Muscle layer of colon (tissue), 2 donors: ENCODE results near the gene TAF7.

Experiments
- H3K27ac ChIP-seq: one replicate; pipeline ENCODE4 v1.7.0; 2013; ENCODE audit warnings: low read depth, mild to moderate bottlenecking, low read length, moderate library complexity
- H3K27me3 ChIP-seq, 2 donors: one replicate each; pipeline ENCODE4 v1.7.0; 2013; ENCODE audit warnings: low read length in 2 of 2, mild to moderate bottlenecking in 2 of 2; ENCODE audit not compliant: insufficient read depth in 2 of 2, control insufficient read depth in 1 of 2
- H3K36me3 ChIP-seq: one replicate; pipeline ENCODE4 v1.7.0; 2013; ENCODE audit warnings: mild to moderate bottlenecking, low read length; ENCODE audit not compliant: insufficient read depth
- H3K4me1 ChIP-seq: one replicate; pipeline ENCODE4 v1.7.0; 2013; ENCODE audit warnings: mild to moderate bottlenecking, low read length; ENCODE audit not compliant: insufficient read depth
- H3K4me3 ChIP-seq, 2 donors: one replicate each; pipeline ENCODE4 v1.7.0; 2013; ENCODE audit warnings: low read length in 2 of 2, low read depth in 1 of 2, mild to moderate bottlenecking in 1 of 2, moderate library complexity in 1 of 2
- H3K9ac ChIP-seq: one replicate; pipeline ENCODE4 v1.7.0; 2013; ENCODE audit warnings: low read length
- H3K9me3 ChIP-seq: one replicate; pipeline ENCODE4 v1.7.0; 2013; ENCODE audit warnings: mild to moderate bottlenecking, low read length
- donor health status: abdominal sarcoma.
- donor health status: Adenocarcinoma of cecum.

The TAF7 gene

DNA sequence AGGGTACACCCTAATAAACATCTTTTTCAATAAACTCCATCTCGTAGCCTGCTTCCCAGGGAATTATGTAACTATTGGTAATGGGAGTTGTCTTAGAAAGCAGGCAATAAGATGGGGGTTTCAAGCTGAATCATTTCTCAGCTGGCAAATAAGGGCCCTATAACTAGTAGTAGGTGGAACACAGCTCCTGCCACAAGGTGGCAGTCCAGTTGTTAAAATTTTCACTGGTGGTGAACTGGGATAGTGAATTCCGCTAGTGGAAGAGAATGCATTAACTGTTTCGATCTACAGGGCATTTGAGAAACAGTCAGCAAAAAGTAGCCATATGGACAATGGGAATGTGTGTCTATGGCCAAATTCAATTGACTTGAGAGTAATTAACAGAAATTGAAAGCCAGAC lies 47.7 kb downstream of the TAF7 start:
- no peaks in the 10 kb centered on the region for H3K4me1 ChIP-seq
- peaks cover 39% of the 10 kb centered on the region for H3K9me3 ChIP-seq
- no peaks in the 10 kb centered on the region for H3K27me3 ChIP-seq
- H3K4me3 ChIP-seq, result peak overlapping the region in 1 of 2 donors; percentile 33
- H3K9ac ChIP-seq, result no peak overlapping the region
- H3K27ac ChIP-seq, result no peak overlapping the region
- H3K36me3 ChIP-seq, result no peaks in the 10 kb centered on the region

- Histone ChIP-seq H3K27me3 (no peaks in the 10 kb centered on the region), H3K27ac (no peak overlapping the region), H3K36me3 (no peaks in the 10 kb centered on the region), H3K9ac (no peak overlapping the region), H3K4me1 (no peaks in the 10 kb centered on the region), H3K9me3 (peaks cover 60% of the 10 kb centered on the region), H3K4me3 (no peak overlapping the region)
Measured at GRCh38 chr5:141269195-141269594, 51.4 kb downstream of the TAF7 start.
